H1 (cell line): ENCODE results near the gene SVOPL. TPM values are rescaled to one million over a fixed set of nuclear protein-coding genes. Genes with fewer than 3 reads are reported as not detected.

Source experiments
- CTCF ChIA-PET: fragments of 300-600 bp; sonication (Branson Sonifier 250); formaldehyde crosslinking; loops from one replicate; lab custom pipeline; 2021; ENCODE audit not compliant: partially characterized antibody; lab: Charles Lee
- POLR2A ChIA-PET: fragments of 300-600 bp; sonication (Branson Sonifier 250); formaldehyde crosslinking; loops from one replicate; lab custom pipeline; 2021; ENCODE audit warnings: inconsistent platforms; ENCODE audit not compliant: partially characterized antibody; lab: Charles Lee
- DNase-seq, 2 experiments: peaks; one replicate each; pipeline versions ENCODE4 v3.0.0 to v3.0.0-alpha.2; 2010 to 2022; ENCODE audit warnings: low spot score in 2 of 2, low read depth in 1 of 2, mixed read lengths in 1 of 2
- FAIRE-seq: peaks from 2 replicates; lab custom pipeline; 2011; peaks lifted over from hg19 to GRCh38; lab: Jason Lieb, UNC
- H2AFZ ChIP-seq: 2 replicates; pipeline ENCODE4 v1.8.1; 2012; ENCODE audit warnings: low read length, inconsistent platforms
- H2AK5ac ChIP-seq: 2 replicates; pipeline ENCODE4 v1.6.1; 2013; ENCODE audit warnings: low read depth, low read length
- H2BK120ac ChIP-seq: replicated peaks from 2 replicates; pipeline ENCODE3; 2013; ENCODE audit warnings: low read depth, low read length, inconsistent platforms
- H2BK12ac ChIP-seq: 2 replicates; pipeline ENCODE4 v1.6.1; 2013; ENCODE audit warnings: low read depth, low read length
- H2BK15ac ChIP-seq: 2 replicates; pipeline ENCODE4 v1.6.1; 2013; ENCODE audit warnings: low read length
- H2BK20ac ChIP-seq: 2 replicates; pipeline ENCODE4 v1.6.1; 2013; ENCODE audit warnings: low read length
- H2BK5ac ChIP-seq: 2 replicates; pipeline ENCODE4 v1.6.1; 2013; ENCODE audit warnings: low read depth, low read length
- H3K14ac ChIP-seq: 2 replicates; pipeline ENCODE4 v1.6.1; 2013; ENCODE audit warnings: inconsistent platforms; ENCODE audit not compliant: insufficient read length
- H3K18ac ChIP-seq: 2 replicates; pipeline ENCODE4 v1.6.1; 2013; ENCODE audit warnings: low read length; ENCODE audit errors: extremely low read depth
- H3K23ac ChIP-seq: 2 replicates; pipeline ENCODE4 v1.6.1; 2013; ENCODE audit warnings: inconsistent platforms; ENCODE audit not compliant: insufficient read length
- H3K23me2 ChIP-seq: 2 replicates; pipeline ENCODE4 v1.6.1; 2013; ENCODE audit warnings: low read depth, low read length
- H3K27ac ChIP-seq: 2 replicates; pipeline ENCODE4 v1.6.1; 2011; ENCODE audit warnings: low read depth, low read length, inconsistent platforms
- H3K27me3 ChIP-seq, 4 experiments: replicated peaks in 1 of 4; 1 replicate in 1 of 4; 2 replicates in 3 of 4; pipeline versions ENCODE4 v1.6.1 to v1.8.1; 2011 to 2013; ENCODE audit warnings: low read length in 3 of 4, mild to moderate bottlenecking in 3 of 4, inconsistent platforms in 2 of 4, mixed read lengths in 2 of 4, moderate library complexity in 1 of 4; ENCODE audit not compliant: control insufficient read depth in 3 of 4, insufficient read depth in 3 of 4; ENCODE audit errors: extremely low read depth in 1 of 4
- H3K36me3 ChIP-seq, 4 experiments: 2 replicates each; pipeline versions ENCODE4 v1.6.1 to v1.8.1; 2011 to 2013; ENCODE audit warnings: mild to moderate bottlenecking in 4 of 4, low read length in 3 of 4, moderate library complexity in 2 of 4, control low read depth in 1 of 4, inconsistent platforms in 1 of 4; ENCODE audit not compliant: insufficient read depth in 4 of 4, control insufficient read depth in 2 of 4
- H3K4ac ChIP-seq: replicated peaks from 2 replicates; pipeline ENCODE3; 2013; ENCODE audit warnings: low read length, low read depth, mixed read lengths, inconsistent platforms; ENCODE audit not compliant: insufficient read length
- H3K4me1 ChIP-seq, 4 experiments: replicated peaks in 1 of 4; 1 replicate in 1 of 4; 2 replicates in 3 of 4; pipeline versions ENCODE4 v1.6.1 to v1.8.1; 2011 to 2013; ENCODE audit warnings: low read length in 3 of 4, inconsistent platforms in 2 of 4, mixed read lengths in 1 of 4; ENCODE audit not compliant: insufficient read depth in 4 of 4, control insufficient read depth in 3 of 4
- H3K4me2 ChIP-seq, 2 experiments: 2 replicates each; pipeline versions ENCODE4 v1.6.1 to v1.8.1; 2011 to 2013; ENCODE audit warnings: low read depth in 2 of 2, low read length in 2 of 2, control low read depth in 1 of 2, inconsistent platforms in 1 of 2, mild to moderate bottlenecking in 1 of 2; ENCODE audit not compliant: insufficient read depth in 1 of 2
- H3K4me3 ChIP-seq, 4 experiments: fragments of 200-600, 300-600 bp in 1 of 4; sonication (generic), shearing (Covaris generic), sonication (Bioruptor Twin) in 1 of 4; 2 replicates each; pipeline versions ENCODE4 v1.5.1 to v1.8.1; 2011 to 2016; ENCODE audit warnings: low read length in 4 of 4, low read depth in 3 of 4, control low read depth in 2 of 4, inconsistent platforms in 2 of 4, mild to moderate bottlenecking in 2 of 4, mixed read lengths in 1 of 4, moderate library complexity in 1 of 4; ENCODE audit not compliant: insufficient read depth in 2 of 4; ENCODE audit errors: extremely low read depth in 1 of 4
- H3K56ac ChIP-seq: replicated peaks from 2 replicates; pipeline ENCODE3; 2013; ENCODE audit warnings: low read depth, mild to moderate bottlenecking, mixed read lengths, low read length, inconsistent platforms; ENCODE audit not compliant: insufficient read length
- H3K79me1 ChIP-seq: 2 replicates; pipeline ENCODE4 v1.6.1; 2013; ENCODE audit warnings: low read depth, low read length, control low read depth
- H3K79me2 ChIP-seq, 2 experiments: 2 replicates each; pipeline versions ENCODE4 v1.6.1 to v1.8.1; 2012 to 2013; ENCODE audit warnings: low read length in 2 of 2, mild to moderate bottlenecking in 2 of 2, inconsistent platforms in 1 of 2; ENCODE audit not compliant: insufficient read depth in 2 of 2, control insufficient read depth in 1 of 2
- H3K9ac ChIP-seq, 4 experiments: replicated peaks in 1 of 4; 1 replicate in 1 of 4; 2 replicates in 3 of 4; pipeline versions ENCODE4 v1.6.1 to v1.8.1; 2011 to 2013; ENCODE audit warnings: low read depth in 3 of 4, low read length in 3 of 4, control low read depth in 2 of 4, mild to moderate bottlenecking in 2 of 4, moderate library complexity in 2 of 4, inconsistent platforms in 1 of 4; ENCODE audit errors: extremely low read depth in 1 of 4
- H3K9me3 ChIP-seq, 2 experiments: 2 replicates each; pipeline versions ENCODE4 v1.6.1 to v1.8.1; 2012 to 2013; ENCODE audit warnings: mild to moderate bottlenecking in 2 of 2, moderate library complexity in 2 of 2, control low read depth in 1 of 2, inconsistent platforms in 1 of 2, low read depth in 1 of 2, low read length in 1 of 2, mixed read lengths in 1 of 2; ENCODE audit not compliant: insufficient read depth in 2 of 2
- H4K20me1 ChIP-seq, 2 experiments: replicated peaks in 1 of 2; 2 replicates each; pipeline versions ENCODE3 to v1.8.1; 2011 to 2013; ENCODE audit warnings: inconsistent platforms in 2 of 2, low read length in 2 of 2, mild to moderate bottlenecking in 1 of 2; ENCODE audit not compliant: insufficient read depth in 2 of 2, control insufficient read depth in 1 of 2
- H4K5ac ChIP-seq: 2 replicates; pipeline ENCODE4 v1.6.1; 2013; ENCODE audit warnings: low read length, low read depth, mixed read lengths, inconsistent platforms; ENCODE audit not compliant: insufficient read length
- H4K8ac ChIP-seq: 2 replicates; pipeline ENCODE4 v1.8.0; 2013; ENCODE audit warnings: mild to moderate bottlenecking, moderate library complexity, low read length, inconsistent platforms; ENCODE audit not compliant: insufficient read depth; ENCODE audit errors: extremely low read depth
- H4K91ac ChIP-seq: replicated peaks from 2 replicates; pipeline ENCODE3; 2013; ENCODE audit warnings: low read length, mixed read lengths, inconsistent platforms; ENCODE audit not compliant: insufficient read length
- EGR1 ChIP-seq: IDR thresholded peaks from 2 replicates; pipeline ENCODE4 v1.6.1; 2011; ENCODE audit warnings: low read depth, low read length, borderline replicate concordance
- EP300 ChIP-seq, 2 experiments: IDR thresholded peaks; 1 replicate in 1 of 2; 2 replicates in 1 of 2; pipeline ENCODE4 v1.6.1; 2011 to 2012; ENCODE audit warnings: low read depth in 2 of 2, low read length in 2 of 2, mild to moderate bottlenecking in 2 of 2, borderline replicate concordance in 1 of 2, inconsistent platforms in 1 of 2, moderate library complexity in 1 of 2
- EZH2 ChIP-seq: fragments of 200-600 bp; sonication (generic); IDR thresholded peaks from 2 replicates; pipeline ENCODE4 v1.7.1; 2012; ENCODE audit warnings: low read depth, mild to moderate bottlenecking, moderate library complexity, low read length, inconsistent platforms; ENCODE audit not compliant: severe bottlenecking
- GABPA ChIP-seq: IDR thresholded peaks from 2 replicates; pipeline ENCODE4 v1.6.1; 2011; ENCODE audit warnings: mild to moderate bottlenecking, low read length, moderate library complexity, borderline replicate concordance; ENCODE audit not compliant: insufficient read depth
- MAFK ChIP-seq: IDR thresholded peaks from 2 replicates; pipeline ENCODE4 v1.6.1; 2012; ENCODE audit warnings: low read depth, mild to moderate bottlenecking, improper control_type of control experiment, low read length
- NRF1 ChIP-seq: IDR thresholded peaks from 2 replicates; pipeline ENCODE4 v1.6.1; 2011; ENCODE audit warnings: mild to moderate bottlenecking, low read depth, low read length, improper control_type of control experiment
- TBP ChIP-seq: IDR thresholded peaks from 2 replicates; pipeline ENCODE4 v1.6.1; 2011; ENCODE audit warnings: low read depth, low read length, improper control_type of control experiment
- USF2 ChIP-seq: IDR thresholded peaks from 2 replicates; pipeline ENCODE4 v1.6.1; 2011; ENCODE audit warnings: low read length, improper control_type of control experiment
- WGBS, 2 experiments: shearing (Covaris generic) in 1 of 2; methylation state at CpG; one replicate each; pipeline versions ENCODE4 v1.1.6 to v1.1.7; 2013 to 2015; ENCODE audit warnings: low lambda C conversion rate in 2 of 2, mixed read lengths in 2 of 2, inconsistent platforms in 1 of 2, low coverage in 1 of 2, missing lambda C conversion rate in 1 of 2; ENCODE audit not compliant: insufficient replicate concordance in 2 of 2, insufficient coverage in 1 of 2, insufficient read length in 1 of 2; ENCODE audit errors: extremely low coverage in 1 of 2, missing lambda C conversion rate in 1 of 2; 5-methylcytosine and 5-hydroxymethylcytosine counted together
- polyA plus RNA-seq, 7 experiments: library from polyadenylated mRNA; depleted of rRNA in 3 of 7; stranded (reverse) in 5 of 7; unstranded in 2 of 7; fragments of >200 nt in 5 of 7; fragments of 200-250 nt in 2 of 7; gene quantifications; 1 replicate in 5 of 7; 2 replicates in 1 of 7; 4 replicates in 1 of 7; pipeline versions ENCODE4 v1.2.1 to v1.2.3, GENCODE V29; 2011 to 2013; ENCODE audit warnings: missing spikeins in 2 of 7, mixed read lengths in 2 of 7
- total RNA-seq: library from RNA; stranded (reverse); fragmentation: NEBNext Ultra II Directional; extraction: Animal tissue kit (Norgen Biotek cat#: 25700); gene quantifications from 2 replicates; pipeline ENCODE4 v1.2.1, GENCODE V29; 2021

The SVOPL gene
- total and polyA plus RNA-seq, 2 of the 8 experiments (the other 6 are each of a cell fraction or from before 2014, with no cell fraction given) = 1.1 to 1.4 TPM

- Histone ChIP-seq H4K20me1 (no peaks in the 10 kb centered on the region), H3K18ac (no peak overlapping the region), H2AK5ac (no peak overlapping the region), H2BK5ac (no peak overlapping the region), H3K36me3 (no peaks in the 10 kb centered on the region), H2BK20ac (no peak overlapping the region), H3K79me2 (no peaks in the 10 kb centered on the region), H3K4me1 (no peaks in the 10 kb centered on the region), H2BK120ac (no peak overlapping the region), H3K56ac (no peak overlapping the region), H3K27ac (no peak overlapping the region), H3K9me3 (no peaks in the 10 kb centered on the region), H3K79me1 (no peaks in the 10 kb centered on the region), H3K27me3 (no peaks in the 10 kb centered on the region), H3K4ac (no peak overlapping the region), H3K9ac (no peak overlapping the region), H3K23ac (no peak overlapping the region), H4K5ac (no peak overlapping the region), H4K91ac (no peak overlapping the region), H2AFZ (no peak overlapping the region), H2BK15ac (no peak overlapping the region), H4K8ac (no peak overlapping the region), H3K14ac (no peak overlapping the region), H3K23me2 (no peaks in the 10 kb centered on the region), H3K4me3 (no peak overlapping the region), H2BK12ac (no peak overlapping the region), H3K4me2 (no peak overlapping the region)
- 97% methylated on average over 3 of the region's 3 CpGs; no CpG with 5 or more reads in 1 of the 2 experiments for WGBS, 2 experiments
- ChIA-PET CTCF (no interaction called here), POLR2A (no interaction called here)
- DNase-seq (no peak), FAIRE-seq (no peak)
- no peak for TF ChIP-seq MAFK
- TF ChIP-seq EGR1 = no peak
- no peak for TF ChIP-seq NRF1
- TF ChIP-seq TBP = no peak
- no peak for TF ChIP-seq EZH2
- no peak for TF ChIP-seq GABPA
- TF ChIP-seq EP300 (IDR thresholded peaks at IDR 0.05; ENCODE audit: borderline replicate concordance in 1 of 2, low read depth in 2 of 2, low read length in 2 of 2) = no peak
- TF ChIP-seq USF2 = no peak
Measured at GRCh38 chr7:138684340-138684739, 16.8 kb downstream of the SVOPL start.
